Parathyroid adenoma (tissue), 2 donors: Measurements from ENCODE around the gene PALS1.
"Not testable (repeated sequence)": the region's sequence is repeated elsewhere in the genome, so short reads cannot be mapped to it uniquely, and the experiment has no call there.

Experiments
- H2AFZ ChIP-seq: fragments of 300-600 bp; sonication (generic); one replicate; pipeline ENCODE4 v1.7.0; 2017; ENCODE audit warnings: antibody characterized with exemption, mild to moderate bottlenecking
- H3K27ac ChIP-seq: fragments of 300-600 bp; sonication (generic); one replicate; pipeline ENCODE4 v1.7.0; 2017
- H3K27me3 ChIP-seq: fragments of 300-600 bp; sonication (generic); one replicate; pipeline ENCODE4 v1.7.0; 2017; ENCODE audit warnings: low read length; ENCODE audit not compliant: control insufficient read depth, insufficient read depth
- H3K36me3 ChIP-seq: fragments of 300-600 bp; sonication (generic); one replicate; pipeline ENCODE4 v1.7.0; 2017; ENCODE audit warnings: low read length; ENCODE audit not compliant: control insufficient read depth, insufficient read depth
- H3K4me1 ChIP-seq: fragments of 300-600 bp; sonication (generic); one replicate; pipeline ENCODE4 v1.7.0; 2017; ENCODE audit warnings: control low read depth
- H3K4me2 ChIP-seq: fragments of 300-600 bp; sonication (generic); one replicate; pipeline ENCODE4 v1.7.0; 2017; ENCODE audit warnings: low read length
- H3K4me3 ChIP-seq: fragments of 300-600 bp; sonication (generic); one replicate; pipeline ENCODE4 v1.7.0; 2017; ENCODE audit warnings: low read depth, low read length
- H3K79me2 ChIP-seq: fragments of 300-600 bp; sonication (generic); one replicate; pipeline ENCODE4 v1.7.0; 2017; ENCODE audit warnings: control low read depth
- H3K9ac ChIP-seq: fragments of 300-600 bp; sonication (generic); one replicate; pipeline ENCODE4 v1.7.0; 2017; ENCODE audit warnings: mild to moderate bottlenecking
- H3K9me3 ChIP-seq: fragments of 300-600 bp; sonication (generic); one replicate; pipeline ENCODE4 v1.7.0; 2017; ENCODE audit warnings: low read length; ENCODE audit not compliant: control insufficient read depth
- CTCF ChIP-seq: fragments of 300-600 bp; sonication (generic); IDR thresholded peaks from one replicate; pipeline ENCODE4 v1.7.0; 2017; ENCODE audit warnings: antibody characterized with exemption, mild to moderate bottlenecking
- donor health status: primary hyperparathyroidism.

PALS1 gene

DNA sequence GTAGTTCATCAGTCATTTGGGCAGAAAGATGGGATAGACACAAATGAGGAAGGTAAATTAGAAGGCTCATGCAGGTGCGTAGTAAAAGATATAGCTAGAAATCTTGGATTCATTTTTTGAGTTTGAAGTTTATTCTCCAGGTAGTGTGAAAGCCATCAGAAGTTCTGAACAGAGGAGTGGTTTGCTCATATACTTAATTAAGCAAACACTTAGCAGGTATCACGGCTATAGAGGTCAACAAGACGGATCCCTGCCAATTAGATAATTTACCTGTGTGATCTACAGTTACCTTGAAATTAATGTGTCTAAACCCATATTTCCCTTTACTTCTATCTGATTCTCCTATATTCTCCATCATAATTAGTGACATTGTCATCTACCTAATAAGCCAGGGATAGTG lies 29.7 kb downstream of the PALS1 start:
- Histone ChIP-seq H3K4me3 (no peak overlapping the region), H3K4me2 (no peak overlapping the region), H3K36me3 (no peaks in the 10 kb centered on the region), H3K4me1 (peaks cover 10% of the 10 kb centered on the region), H3K27ac (peak overlapping the region; percentile 66), H3K27me3 (no peaks in the 10 kb centered on the region), H3K79me2 (peaks cover 32% of the 10 kb centered on the region), H3K9me3 (no peaks in the 10 kb centered on the region), H3K9ac (no peak overlapping the region), H2AFZ (no peak overlapping the region)
- TF ChIP-seq CTCF = no peak

GRCh38 chr14:67273281-67273680 lies 32.0 kb downstream of the PALS1 start:
- H3K79me2 ChIP-seq = peaks cover 30% of the 10 kb centered on the region
- not testable (repeated sequence) for H3K36me3 ChIP-seq, H3K4me2 ChIP-seq, H3K9me3 ChIP-seq, H3K4me3 ChIP-seq, H2AFZ ChIP-seq, H3K27ac ChIP-seq, H3K9ac ChIP-seq, H3K27me3 ChIP-seq
- H3K4me1 ChIP-seq = peaks cover 12% of the 10 kb centered on the region

DNA sequence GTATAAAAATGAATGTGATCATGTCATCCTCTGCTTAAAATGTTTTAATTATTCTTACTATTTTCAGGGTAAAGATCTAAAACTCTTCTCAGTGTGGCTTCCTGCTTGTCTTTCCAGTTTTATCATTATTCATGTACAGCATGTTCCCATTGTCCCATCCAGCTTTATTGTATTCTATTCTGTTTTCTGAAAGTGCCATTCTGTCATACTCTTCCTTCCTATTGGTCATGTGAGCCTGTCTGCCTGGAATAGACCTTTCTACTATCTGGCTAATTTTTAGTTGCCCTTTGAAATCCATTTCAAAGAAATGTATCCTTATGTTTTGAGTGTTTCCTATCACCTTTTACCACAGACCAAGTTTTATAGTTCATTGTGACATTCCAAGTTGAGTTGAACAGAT lies 34.9 kb downstream of the PALS1 start:
- Histone ChIP-seq H3K4me1 (peaks cover 7% of the 10 kb centered on the region), H3K79me2 (peaks cover 26% of the 10 kb centered on the region), H3K27ac (no peak overlapping the region), H3K9ac (no peak overlapping the region), H3K4me2 (no peak overlapping the region), H3K9me3 (no peaks in the 10 kb centered on the region), H3K4me3 (no peak overlapping the region), H3K27me3 (no peaks in the 10 kb centered on the region), H2AFZ (no peak overlapping the region), H3K36me3 (no peaks in the 10 kb centered on the region)
- no peak for TF ChIP-seq CTCF

DNA sequence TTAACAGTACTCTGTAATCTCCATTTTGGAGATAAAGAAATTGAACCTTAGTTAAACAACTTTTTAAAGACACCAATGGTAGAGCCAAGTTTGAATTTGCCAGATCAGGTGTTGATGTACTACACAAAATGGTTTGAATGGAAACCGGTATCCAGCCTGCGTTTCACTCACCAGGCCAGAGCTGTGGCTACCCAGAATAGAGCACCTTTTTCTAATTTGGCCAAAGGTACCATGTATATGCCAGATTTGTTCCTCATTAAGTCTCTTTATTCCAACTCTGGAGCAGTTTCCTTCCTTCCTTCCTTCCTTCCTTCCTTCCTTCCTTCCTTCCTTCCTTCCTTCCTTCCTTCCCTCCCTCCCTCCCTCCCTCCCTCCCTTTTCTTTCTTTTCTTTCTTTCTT lies 39.3 kb downstream of the PALS1 start:
- H3K4me2 ChIP-seq = no peak overlapping the region
- H3K79me2 ChIP-seq = no peaks in the 10 kb centered on the region
- no peaks in the 10 kb centered on the region for H3K9me3 ChIP-seq
- no peak overlapping the region for H3K9ac ChIP-seq
- no peaks in the 10 kb centered on the region for H3K27me3 ChIP-seq
- H3K36me3 ChIP-seq = no peaks in the 10 kb centered on the region
- H3K27ac ChIP-seq = no peak overlapping the region
- no peak for TF ChIP-seq CTCF
- H2AFZ ChIP-seq = no peak overlapping the region
- no peak overlapping the region for H3K4me3 ChIP-seq
- H3K4me1 ChIP-seq = peaks cover 7% of the 10 kb centered on the region

DNA sequence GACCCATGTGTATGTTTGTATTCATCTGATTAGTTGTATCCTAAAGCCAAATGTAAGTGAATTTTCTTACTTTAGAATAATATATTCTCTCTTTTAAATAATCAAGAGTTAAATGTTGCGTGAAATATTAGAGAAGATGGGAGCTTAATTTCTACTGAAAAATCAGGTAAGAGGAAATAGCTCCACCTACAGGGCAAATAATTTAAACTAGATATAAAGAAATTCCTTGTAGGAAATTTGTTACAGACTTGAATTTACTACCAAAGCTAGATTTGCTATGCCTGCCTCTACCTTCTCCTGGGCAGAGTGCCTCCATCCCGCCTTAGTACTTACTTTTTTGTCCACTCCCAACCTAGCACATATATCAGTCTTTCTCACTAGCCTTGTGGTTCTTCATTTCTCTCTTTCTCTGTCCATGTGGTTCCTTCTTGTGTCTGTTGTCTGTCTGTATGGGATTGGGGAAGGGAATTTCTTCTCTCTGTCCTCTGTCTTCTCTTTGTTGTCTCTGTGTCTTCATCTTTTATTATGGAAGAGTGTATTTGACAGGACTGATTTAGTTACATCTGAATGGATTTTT lies 44.7 kb downstream of the PALS1 start:
- no peak overlapping the region for H3K4me3 ChIP-seq
- H3K9ac ChIP-seq = no peak overlapping the region
- no peak overlapping the region for H3K27ac ChIP-seq
- no peaks in the 10 kb centered on the region for H3K36me3 ChIP-seq
- no peaks in the 10 kb centered on the region for H3K9me3 ChIP-seq
- H3K4me1 ChIP-seq = no peaks in the 10 kb centered on the region
- peaks cover 3% of the 10 kb centered on the region for H3K79me2 ChIP-seq
- no peaks in the 10 kb centered on the region for H3K27me3 ChIP-seq
- H3K4me2 ChIP-seq = no peak overlapping the region
- peak; percentile 72 for TF ChIP-seq CTCF
- H2AFZ ChIP-seq = no peak overlapping the region
